Naive B cell (primary cell): ENCODE data around the gene SLC4A8. TPM values are rescaled to one million over a fixed set of nuclear protein-coding genes. Genes with fewer than 3 reads are reported as not detected.
"Not testable (repeated sequence)": the region's sequence is repeated elsewhere in the genome, so short reads cannot be mapped to it uniquely, and the experiment has no call there.

Experiments used
- ATAC-seq, 2 donors: fragments of 150-1000 bp; cut with Tn5 transposase; 2 replicates each; pipeline ENCODE4 v1.10.0; 2021; ENCODE audit warnings: low read depth in 2 of 2, mild to moderate bottlenecking in 2 of 2, moderate library complexity in 2 of 2
- DNase-seq: peaks from one replicate; pipeline ENCODE4 v3.0.0; 2022
- H3K27ac Mint-ChIP-seq, 6 donors: one replicate each; pipeline ENCODE4 v1.8.0; 2020 to 2022; ENCODE audit warnings: mild to moderate bottlenecking in 6 of 6, mixed read lengths in 6 of 6, moderate library complexity in 5 of 6, inconsistent platforms in 2 of 6
- H3K27me3 Mint-ChIP-seq, 3 donors: one replicate each; pipeline ENCODE4 v1.8.0; 2021 to 2022; ENCODE audit warnings: mixed read lengths in 3 of 3, mild to moderate bottlenecking in 1 of 3
- H3K36me3 Mint-ChIP-seq, 2 donors: one replicate each; pipeline ENCODE4 v1.8.0; 2020 to 2022; ENCODE audit warnings: mixed read lengths in 2 of 2, inconsistent platforms in 1 of 2, mild to moderate bottlenecking in 1 of 2
- H3K4me1 Mint-ChIP-seq, 3 donors: one replicate each; pipeline ENCODE4 v1.8.0; 2020 to 2022; ENCODE audit warnings: mixed read lengths in 3 of 3, inconsistent platforms in 1 of 3, mild to moderate bottlenecking in 1 of 3, moderate library complexity in 1 of 3
- H3K4me3 Mint-ChIP-seq, 8 donors: one replicate each; pipeline ENCODE4 v1.8.0; 2020 to 2022; ENCODE audit warnings: mild to moderate bottlenecking in 8 of 8, mixed read lengths in 8 of 8, moderate library complexity in 8 of 8, inconsistent platforms in 2 of 8
- H3K9me3 Mint-ChIP-seq, 7 donors: one replicate each; pipeline ENCODE4 v1.8.0; 2020 to 2022; ENCODE audit warnings: mixed read lengths in 7 of 7, mild to moderate bottlenecking in 5 of 7, inconsistent platforms in 2 of 7, moderate library complexity in 1 of 7
- polyA plus RNA-seq, 6 donors: library from polyadenylated mRNA; unstranded; fragments of 300-500 nt; fragmentation: Illumina TruSeq; gene quantifications; one replicate each; pipeline ENCODE4 v1.2.3, GENCODE V29; 2021; ENCODE audit warnings: low read depth in 6 of 6

The SLC4A8 gene
- polyA plus RNA-seq, 6 donors from 2014 or later = 0.34 to 6.2 (median 1.6) TPM

- H3K27ac Mint-ChIP-seq = peak overlapping the region in 4 of 6 donors; percentile 52 to 84 (median 74)
- peaks cover 19 to 36% (median 19%) of the 10 kb centered on the region in 3 donors for H3K4me1 Mint-ChIP-seq
- peaks cover 0 to 17% of the 10 kb centered on the region in 2 donors for H3K36me3 Mint-ChIP-seq
- H3K4me3 Mint-ChIP-seq = peak overlapping the region in 6 of 8 donors; percentile 4 to 61 (median 40)
- ATAC-seq (no peak), DNase-seq (no peak)
- no peaks in the 10 kb centered on the region for H3K27me3 Mint-ChIP-seq
- H3K9me3 Mint-ChIP-seq = no peaks in the 10 kb centered on the region
These were observed 58.5 kb downstream of the SLC4A8 start for GRCh38 chr12:51482929-51483697.

- Mint-ChIP-seq H3K4me3 (peak overlapping the region in 1 of 8 donors; percentile 4), H3K27me3 (no peaks in the 10 kb centered on the region), H3K4me1 (peaks cover 19 to 36% (median 19%) of the 10 kb centered on the region in 3 donors), H3K36me3 (peaks cover 0 to 17% of the 10 kb centered on the region in 2 donors), H3K27ac (peak overlapping the region in 3 of 6 donors; percentile 35 to 77 (median 57)), H3K9me3 (no peaks in the 10 kb centered on the region)
- DNase-seq = no peak
- ATAC-seq = no peak
These were observed 59.5 kb downstream of the SLC4A8 start for GRCh38 chr12:51484119-51484518.

GRCh38 chr12:51488281-51488680 lies 63.6 kb downstream of the SLC4A8 start:
- Mint-ChIP-seq H3K9me3 (no peaks in the 10 kb centered on the region), H3K4me3 (no peak overlapping the region), H3K27me3 (no peaks in the 10 kb centered on the region), H3K4me1 (peaks cover 1 to 9% (median 4%) of the 10 kb centered on the region in 3 donors), H3K36me3 (peaks cover 0 to 12% of the 10 kb centered on the region in 2 donors), H3K27ac (no peak overlapping the region)
- no peak for ATAC-seq
- DNase-seq = no peak

- no peak for DNase-seq
- Mint-ChIP-seq H3K4me1 (no peaks in the 10 kb centered on the region), H3K27ac (no peak overlapping the region), H3K27me3 (no peaks in the 10 kb centered on the region), H3K9me3 (no peaks in the 10 kb centered on the region), H3K36me3 (peaks cover 0 to 5% of the 10 kb centered on the region in 2 donors), H3K4me3 (no peak overlapping the region)
- ATAC-seq = no peak
These were observed 68.7 kb downstream of the SLC4A8 start for GRCh38 chr12:51493281-51493680.

- DNase-seq (no peak), ATAC-seq (no peak)
- Mint-ChIP-seq H3K36me3 (peaks cover 0 to 12% of the 10 kb centered on the region in 2 donors), H3K4me1 (peaks cover 2 to 4% (median 3%) of the 10 kb centered on the region in 3 donors), H3K4me3 (no peak overlapping the region), H3K9me3 (no peaks in the 10 kb centered on the region), H3K27ac (peak overlapping the region in 1 of 6 donors; percentile 73), H3K27me3 (peaks cover 0 to 8% (median 0%) of the 10 kb centered on the region in 3 donors)
These were observed 72.3 kb downstream of the SLC4A8 start for GRCh38 chr12:51496895-51497294.

- no peaks in the 10 kb centered on the region for H3K9me3 Mint-ChIP-seq
- H3K27ac Mint-ChIP-seq = peak overlapping the region in 1 of 6 donors; percentile 74
- peaks cover 13 to 21% of the 10 kb centered on the region in 2 donors for H3K36me3 Mint-ChIP-seq
- no peak overlapping the region for H3K4me3 Mint-ChIP-seq
- H3K27me3 Mint-ChIP-seq = peaks cover 0 to 8% (median 0%) of the 10 kb centered on the region in 3 donors
- no peak for DNase-seq
- ATAC-seq = no peak
- H3K4me1 Mint-ChIP-seq = peaks cover 4 to 15% (median 9%) of the 10 kb centered on the region in 3 donors
These were observed 80.2 kb downstream of the SLC4A8 start for GRCh38 chr12:51504851-51505250.

GRCh38 chr12:51505360-51506105 lies 80.9 kb downstream of the SLC4A8 start:
- Mint-ChIP-seq H3K27me3 (peaks cover 0 to 7% (median 0%) of the 10 kb centered on the region in 3 donors), H3K4me3 (no peak overlapping the region), H3K27ac (no peak overlapping the region), H3K36me3 (peaks cover 13 to 21% of the 10 kb centered on the region in 2 donors), H3K4me1 (peaks cover 4 to 13% (median 9%) of the 10 kb centered on the region in 3 donors), H3K9me3 (no peaks in the 10 kb centered on the region)
- ATAC-seq (no peak), DNase-seq (no peak)

GRCh38 chr12:51507178-51507577 lies 82.5 kb downstream of the SLC4A8 start:
- Mint-ChIP-seq H3K27ac (no peak overlapping the region), H3K27me3 (peaks cover 0 to 2% (median 0%) of the 10 kb centered on the region in 3 donors), H3K4me1 (peaks cover 0 to 8% (median 3%) of the 10 kb centered on the region in 3 donors), H3K9me3 (no peaks in the 10 kb centered on the region), H3K36me3 (peaks cover 13 to 21% of the 10 kb centered on the region in 2 donors), H3K4me3 (peak overlapping the region in 1 of 8 donors; percentile 33)
- no peak for ATAC-seq
- DNase-seq = no peak

GRCh38 chr12:51508285-51508684 lies 83.7 kb downstream of the SLC4A8 start:
- Mint-ChIP-seq H3K36me3 (peaks cover 13 to 28% of the 10 kb centered on the region in 2 donors), H3K27ac (peak overlapping the region in 1 of 6 donors; percentile 42), H3K9me3 (no peaks in the 10 kb centered on the region), H3K4me1 (no peaks in the 10 kb centered on the region), H3K4me3 (no peak overlapping the region), H3K27me3 (no peaks in the 10 kb centered on the region)
- ATAC-seq = no peak
- no peak for DNase-seq

GRCh38 chr12:51511546-51512260 lies 87.1 kb downstream of the SLC4A8 start:
- Mint-ChIP-seq H3K4me3 (no peak overlapping the region), H3K9me3 (no peaks in the 10 kb centered on the region), H3K4me1 (no peaks in the 10 kb centered on the region), H3K27ac (peak overlapping the region in 1 of 6 donors; percentile 24), H3K27me3 (peaks cover 0 to 6% (median 4%) of the 10 kb centered on the region in 3 donors), H3K36me3 (peaks cover 21 to 28% of the 10 kb centered on the region in 2 donors)
- DNase-seq (no peak), ATAC-seq (no peak)

- no peak for DNase-seq
- H3K4me3 Mint-ChIP-seq = no peak overlapping the region
- H3K36me3 Mint-ChIP-seq = peaks cover 21 to 22% of the 10 kb centered on the region in 2 donors
- no peak overlapping the region for H3K27ac Mint-ChIP-seq
- H3K27me3 Mint-ChIP-seq = peaks cover 0 to 6% (median 4%) of the 10 kb centered on the region in 3 donors
- no peaks in the 10 kb centered on the region for H3K9me3 Mint-ChIP-seq
- no peak for ATAC-seq
- H3K4me1 Mint-ChIP-seq = no peaks in the 10 kb centered on the region
These were observed 87.8 kb downstream of the SLC4A8 start for GRCh38 chr12:51512438-51512837.

GRCh38 chr12:51515037-51515436 lies 90.4 kb downstream of the SLC4A8 start:
- not testable (repeated sequence) for H3K36me3 Mint-ChIP-seq, H3K4me3 Mint-ChIP-seq, H3K9me3 Mint-ChIP-seq, H3K4me1 Mint-ChIP-seq, H3K27me3 Mint-ChIP-seq, DNase-seq, H3K27ac Mint-ChIP-seq, ATAC-seq

- peaks cover 4 to 6% (median 5%) of the 10 kb centered on the region in 3 donors for H3K27me3 Mint-ChIP-seq
- no peaks in the 10 kb centered on the region for H3K9me3 Mint-ChIP-seq
- no peak overlapping the region for H3K27ac Mint-ChIP-seq
- ATAC-seq = no peak
- H3K4me1 Mint-ChIP-seq = peaks cover 0 to 7% (median 0%) of the 10 kb centered on the region in 3 donors
- H3K4me3 Mint-ChIP-seq = no peak overlapping the region
- H3K36me3 Mint-ChIP-seq = peaks cover 7% of the 10 kb centered on the region in 2 donors
- no peak for DNase-seq
These were observed 92.7 kb downstream of the SLC4A8 start for GRCh38 chr12:51517316-51517715.
